ENCODE results near the gene DHPS.

DNA sequence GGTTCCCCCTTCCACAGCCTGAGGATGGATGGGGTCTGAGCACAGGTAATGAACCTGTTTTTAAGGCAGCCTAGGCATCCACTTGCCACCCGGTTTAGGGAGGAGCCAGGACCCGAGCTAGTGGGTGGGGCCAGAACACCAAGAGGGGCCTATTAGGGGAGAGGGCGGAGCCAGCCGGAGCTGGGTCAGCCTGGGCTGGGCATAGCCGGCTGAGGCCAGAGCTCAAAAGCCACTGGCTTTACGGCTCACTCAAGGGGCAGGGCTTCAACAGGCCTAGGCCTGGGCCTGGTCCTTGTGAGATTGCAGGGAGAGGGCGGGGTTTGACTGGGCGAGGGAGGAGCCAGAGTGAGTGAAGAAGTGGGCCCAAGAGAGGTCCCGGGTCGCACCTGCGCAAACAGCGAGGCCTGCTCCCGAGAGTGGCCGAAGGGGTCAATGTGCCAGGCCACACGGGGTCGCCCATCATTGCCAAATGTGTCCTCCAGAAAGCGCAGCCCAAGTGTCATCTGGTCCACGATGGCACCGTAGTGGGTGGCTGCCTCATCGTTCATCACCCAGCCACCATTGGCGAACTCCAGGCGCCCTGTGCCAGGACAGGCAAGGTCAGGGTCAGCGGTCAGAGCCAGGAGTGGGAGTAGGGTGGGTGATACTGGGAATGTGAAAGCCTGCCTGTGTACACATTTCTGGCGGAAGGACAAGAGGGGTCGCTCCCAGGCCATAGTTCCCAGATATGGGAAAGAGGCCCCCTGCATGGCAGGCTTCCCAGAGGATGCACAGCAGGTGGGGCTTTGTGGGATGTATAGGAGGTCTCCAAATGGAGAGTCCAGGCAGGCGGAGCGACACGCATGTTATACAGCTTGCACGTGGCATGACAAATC lies 17.0 kb downstream of the DHPS start:
- no peak for TF ChIP-seq POLR2A (IDR thresholded peaks at IDR 0.05; ENCODE audit: low read depth, low read length)
- TF ChIP-seq SPI1 (IDR thresholded peaks at IDR 0.05; ENCODE audit: low read depth, low read length) = no peak
- TF ChIP-seq TAF1 (IDR thresholded peaks at IDR 0.05; ENCODE audit: low read depth, low read length) = no peak
- TF ChIP-seq POLR2AphosphoS5 (IDR thresholded peaks at IDR 0.05; ENCODE audit: low read depth, low read length) = no peak
- TF ChIP-seq POU2F2 (IDR thresholded peaks at IDR 0.05; ENCODE audit: low read depth, low read length) = no peak
- TF ChIP-seq PAX5 (IDR thresholded peaks at IDR 0.05; ENCODE audit: insufficient read depth, low read length, severe bottlenecking) = no peak
